Measurements from ENCODE around the gene PROKR2. TPM values are rescaled to one million over a fixed set of nuclear protein-coding genes. Genes with fewer than 3 reads are reported as not detected.

The PROKR2 gene
- total and polyA plus RNA-seq, 2 donors (not counting 1 experiment from before 2014, with no cell fraction given): not detected

- POLR2A ChIA-PET: no interaction called here
- Histone ChIP-seq H3K36me3 (replicated peaks in 1 of 2; ENCODE audit: control extremely low read depth in 1 of 2, control insufficient read depth in 1 of 2, extremely low read depth in 1 of 2, insufficient read depth in 2 of 2, low read length in 1 of 2) (no peaks in the 10 kb centered on the region), H3K27ac (ENCODE audit: low read length in 2 of 2) (no peak overlapping the region), H3K79me2 (ENCODE audit: control insufficient read depth, insufficient read depth, low read length) (no peaks in the 10 kb centered on the region), H3K4me3 (ENCODE audit: control extremely low read depth in 1 of 5, extremely low read depth in 1 of 5, insufficient read depth in 1 of 5, low read depth in 2 of 5, low read length in 4 of 5) (no peak overlapping the region), H3K4me1 (ENCODE audit: control insufficient read depth in 2 of 2, insufficient read depth in 2 of 2, low read length in 2 of 2) (no peaks in the 10 kb centered on the region), H2AFZ (ENCODE audit: insufficient read depth, low read depth, low read length, poor library complexity, severe bottlenecking) (no peak overlapping the region), H4K20me1 (ENCODE audit: control insufficient read depth, insufficient read depth, low read length, poor library complexity, severe bottlenecking) (no peaks in the 10 kb centered on the region), H3K9me3 (ENCODE audit: control extremely low read depth in 1 of 3, control insufficient read depth in 2 of 3, insufficient read depth in 1 of 3, low read length in 2 of 3) (no peaks in the 10 kb centered on the region), H3K9ac (ENCODE audit: low read length) (no peak overlapping the region), H3K27me3 (replicated peaks in 1 of 4; ENCODE audit: control extremely low read depth in 1 of 4, control insufficient read depth in 3 of 4, insufficient read depth in 4 of 4, low read length in 3 of 4) (peaks cover 0 to 3% (median 0%) of the 10 kb centered on the region in 4 experiments), H3K4me2 (replicated peaks; ENCODE audit: low read depth, low read length, poor library complexity, severe bottlenecking) (no peak overlapping the region)
- no peak overlapping the region for H3K4me3 Mint-ChIP-seq
- DNase-seq: no peak
- H3K27ac Mint-ChIP-seq: no peak overlapping the region
- no peak for ATAC-seq (ENCODE audit: low read depth)
- no peak for TF ChIP-seq EZH2 (IDR thresholded peaks at IDR 0.05; ENCODE audit: borderline replicate concordance, insufficient read depth, low read depth, low read length, poor library complexity, severe bottlenecking)
- TF ChIP-seq CTCF (IDR thresholded peaks at IDR 0.05): no peak
- peaks cover 4% of the 10 kb centered on the region for H3K4me1 Mint-ChIP-seq
- H3K9me3 Mint-ChIP-seq (ENCODE audit: insufficient read depth): no peaks in the 10 kb centered on the region
- H3K27me3 Mint-ChIP-seq: peaks cover 26% of the 10 kb centered on the region
- CTCF ChIA-PET: no interaction called here
- intact Hi-C loops (cut with micrococcal nuclease): no loop called here
- WGBS (ENCODE audit: insufficient coverage): no CpG with 5 or more reads among the region's 4 CpGs
Observed at GRCh38 chr20:5272268-5272667, 44.5 kb downstream of the PROKR2 start.

GRCh38 chr20:5270603-5271002 is 46.2 kb downstream of the PROKR2 start:
- Histone ChIP-seq H3K79me2 (ENCODE audit: control insufficient read depth, insufficient read depth, low read length) (no peaks in the 10 kb centered on the region), H4K20me1 (ENCODE audit: control insufficient read depth, insufficient read depth, low read length, poor library complexity, severe bottlenecking) (no peaks in the 10 kb centered on the region), H2AFZ (ENCODE audit: insufficient read depth, low read depth, low read length, poor library complexity, severe bottlenecking) (no peak overlapping the region), H3K4me1 (ENCODE audit: control insufficient read depth in 2 of 2, insufficient read depth in 2 of 2, low read length in 2 of 2) (no peaks in the 10 kb centered on the region), H3K27me3 (replicated peaks in 1 of 4; ENCODE audit: control extremely low read depth in 1 of 4, control insufficient read depth in 3 of 4, insufficient read depth in 4 of 4, low read length in 3 of 4) (peaks cover 0 to 3% (median 0%) of the 10 kb centered on the region in 4 experiments), H3K36me3 (replicated peaks in 1 of 2; ENCODE audit: control extremely low read depth in 1 of 2, control insufficient read depth in 1 of 2, extremely low read depth in 1 of 2, insufficient read depth in 2 of 2, low read length in 1 of 2) (no peaks in the 10 kb centered on the region), H3K9me3 (ENCODE audit: control extremely low read depth in 1 of 3, control insufficient read depth in 2 of 3, insufficient read depth in 1 of 3, low read length in 2 of 3) (no peaks in the 10 kb centered on the region), H3K27ac (ENCODE audit: low read length in 2 of 2) (no peak overlapping the region), H3K9ac (ENCODE audit: low read length) (no peak overlapping the region), H3K4me3 (ENCODE audit: control extremely low read depth in 1 of 5, extremely low read depth in 1 of 5, insufficient read depth in 1 of 5, low read depth in 2 of 5, low read length in 4 of 5) (no peak overlapping the region), H3K4me2 (replicated peaks; ENCODE audit: low read depth, low read length, poor library complexity, severe bottlenecking) (no peak overlapping the region)
- Mint-ChIP-seq H3K27ac (no peak overlapping the region), H3K27me3 (peaks cover 28% of the 10 kb centered on the region), H3K9me3 (ENCODE audit: insufficient read depth) (no peaks in the 10 kb centered on the region), H3K4me1 (peaks cover 7% of the 10 kb centered on the region), H3K4me3 (no peak overlapping the region)
- CTCF ChIA-PET: no interaction called here
- TF ChIP-seq EZH2 (IDR thresholded peaks at IDR 0.05; ENCODE audit: borderline replicate concordance, insufficient read depth, low read depth, low read length, poor library complexity, severe bottlenecking): no peak
- no peak for TF ChIP-seq CTCF (IDR thresholded peaks at IDR 0.05)
- ATAC-seq (ENCODE audit: low read depth): no peak
- 60% methylated on average over 2 of the region's 5 CpGs for WGBS (ENCODE audit: insufficient coverage)
- no peak for DNase-seq
- POLR2A ChIA-PET: no interaction called here
- intact Hi-C loops (cut with micrococcal nuclease): no loop called here

All from B cell (primary cell).